ENCODE data around the gene IKZF4.

- TF ChIP-seq CBFB (CRISPR knock-in tag; IDR thresholded peaks at IDR 0.05; ENCODE audit: low read depth), result no peak
- TF ChIP-seq ARID4B (CRISPR knock-in tag; IDR thresholded peaks at IDR 0.05; ENCODE audit: borderline replicate concordance), result no peak
- no peak for TF ChIP-seq SMAD4 (CRISPR knock-in tag; IDR thresholded peaks at IDR 0.05)
Observed at GRCh38 chr12:55991110-55991509, 29.7 kb upstream of the IKZF4 start.

Data from WTC11 (cell line).